Stimulated activated CD4-positive, alpha-beta T cell treated with anti-CD3 and anti-CD28 coated beads, Interleukin-15, amount 100 ng/mL, for 24 hours (primary cell): ENCODE results near the gene GTF2H1.
"Not testable (repeated sequence)": the region's sequence is repeated elsewhere in the genome, so short reads cannot be mapped to it uniquely, and the experiment has no call there.

Experiments used
- DNase-seq: peaks from one replicate; pipeline ENCODE4 v3.0.0-alpha.2; 2020

Gene GTF2H1

GRCh38 chr11:18320617-18321016 is 1.8 kb upstream of the GTF2H1 start:
- DNase-seq: no peak

GRCh38 chr11:18321578-18321968 is 794 bp upstream of the GTF2H1 start:
- no peak for DNase-seq

- DNase-seq: no peak
These were observed 627 bp downstream of the GTF2H1 start for GRCh38 chr11:18322818-18323570.

GRCh38 chr11:18323881-18324280 is 1.5 kb downstream of the GTF2H1 start:
- not testable (repeated sequence) for DNase-seq

- no peak for DNase-seq
These were observed 2.0 kb downstream of the GTF2H1 start for GRCh38 chr11:18324381-18324780.

- DNase-seq: no peak
These were observed 7.0 kb downstream of the GTF2H1 start for GRCh38 chr11:18329196-18329870.

- no peak for DNase-seq
These were observed 8.6 kb downstream of the GTF2H1 start for GRCh38 chr11:18330921-18331320.

GRCh38 chr11:18332302-18332701 is 9.9 kb downstream of the GTF2H1 start:
- DNase-seq: peak; percentile 10

- no peak for DNase-seq
These were observed 10.5 kb downstream of the GTF2H1 start for GRCh38 chr11:18332891-18333290.

GRCh38 chr11:18347471-18348125 is 25.2 kb downstream of the GTF2H1 start:
- no peak for DNase-seq

GRCh38 chr11:18352581-18352980 is 30.2 kb downstream of the GTF2H1 start:
- DNase-seq: no peak

GRCh38 chr11:18358646-18359045 is 36.3 kb downstream of the GTF2H1 start:
- DNase-seq: no peak

GRCh38 chr11:18361154-18361553 is 38.8 kb downstream of the GTF2H1 start:
- DNase-seq: no peak

- no peak for DNase-seq
These were observed 42.2 kb downstream of the GTF2H1 start for GRCh38 chr11:18364495-18365073.

GRCh38 chr11:18365741-18366140 is 43.4 kb downstream of the GTF2H1 start:
- DNase-seq: no peak

- DNase-seq: no peak
These were observed 43.9 kb downstream of the GTF2H1 start for GRCh38 chr11:18366286-18366685.

GRCh38 chr11:18367431-18367830 is 45.1 kb downstream of the GTF2H1 start:
- no peak for DNase-seq

GRCh38 chr11:18368221-18368620 is 45.9 kb downstream of the GTF2H1 start:
- no peak for DNase-seq

GRCh38 chr11:18369398-18369797 is 47.0 kb downstream of the GTF2H1 start:
- DNase-seq: no peak

GRCh38 chr11:18371279-18371678 is 48.9 kb downstream of the GTF2H1 start:
- DNase-seq: no peak

GRCh38 chr11:18372201-18372600 is 49.8 kb downstream of the GTF2H1 start:
- no peak for DNase-seq

- DNase-seq: no peak
These were observed 52.6 kb downstream of the GTF2H1 start for GRCh38 chr11:18374956-18375355.

- DNase-seq: no peak
These were observed 53.6 kb downstream of the GTF2H1 start for GRCh38 chr11:18375941-18376340.

GRCh38 chr11:18379201-18379600 is 56.8 kb downstream of the GTF2H1 start:
- DNase-seq: no peak
